Neuronal stem cell (in vitro differentiated cells): ENCODE measurements around the gene CCHCR1.

Experiments
- DNase-seq: peaks from one replicate; pipeline ENCODE4 v3.0.0-alpha.2; 2013; ENCODE audit warnings: low spot score
- H2AFZ ChIP-seq: one replicate; pipeline ENCODE4 v1.6.1; 2013; ENCODE audit warnings: mild to moderate bottlenecking, low read length, inconsistent platforms
- H2AK5ac ChIP-seq: 2 replicates; pipeline ENCODE4 v1.6.1; 2013; ENCODE audit warnings: low read depth, mild to moderate bottlenecking, inconsistent platforms, low read length, moderate library complexity, mixed read lengths
- H2BK120ac ChIP-seq: 2 replicates; pipeline ENCODE4 v1.6.1; 2013; ENCODE audit warnings: low read depth, mild to moderate bottlenecking, inconsistent platforms, low read length, moderate library complexity, mixed read lengths
- H2BK12ac ChIP-seq: one replicate; pipeline ENCODE4 v1.6.1; 2013; ENCODE audit warnings: low read length, inconsistent platforms
- H2BK15ac ChIP-seq: 2 replicates; pipeline ENCODE4 v1.6.1; 2013; ENCODE audit warnings: mild to moderate bottlenecking, low read length, inconsistent platforms, mixed read lengths
- H2BK5ac ChIP-seq: one replicate; pipeline ENCODE4 v1.6.1; 2013; ENCODE audit warnings: inconsistent platforms, mild to moderate bottlenecking, low read length, moderate library complexity
- H3K14ac ChIP-seq: one replicate; pipeline ENCODE4 v1.6.1; 2013; ENCODE audit warnings: low read length, inconsistent platforms
- H3K18ac ChIP-seq: 2 replicates; pipeline ENCODE4 v1.6.1; 2013; ENCODE audit warnings: low read length, inconsistent platforms
- H3K23ac ChIP-seq: 2 replicates; pipeline ENCODE4 v1.6.1; 2013; ENCODE audit warnings: low read depth, mild to moderate bottlenecking, mixed read lengths, low read length, inconsistent platforms; ENCODE audit not compliant: poor library complexity
- H3K27ac ChIP-seq: replicated peaks from 3 replicates; pipeline ENCODE4 v1.5.1; 2013; ENCODE audit warnings: low read length, inconsistent platforms
- H3K27me3 ChIP-seq, 3 experiments: 2 replicates each; pipeline ENCODE4 v1.6.1; 2013; ENCODE audit warnings: low read length in 3 of 3, mild to moderate bottlenecking in 2 of 3, inconsistent platforms in 1 of 3, low read depth in 1 of 3, mixed read lengths in 1 of 3, moderate library complexity in 1 of 3; ENCODE audit not compliant: control insufficient read depth in 3 of 3, insufficient read depth in 3 of 3
- H3K36me3 ChIP-seq, 2 donors: replicated peaks in 1 of 2; 2 replicates each; pipeline ENCODE4 v1.6.1; 2013; ENCODE audit warnings: low read length in 2 of 2; ENCODE audit not compliant: control insufficient read depth in 2 of 2, insufficient read depth in 2 of 2
- H3K4ac ChIP-seq: 2 replicates; pipeline ENCODE4 v1.6.1; 2013; ENCODE audit warnings: inconsistent platforms, mild to moderate bottlenecking, low read length, moderate library complexity
- H3K4me1 ChIP-seq, 2 donors: 1 replicate in 1 of 2; 2 replicates in 1 of 2; pipeline ENCODE4 v1.6.1; 2013; ENCODE audit warnings: low read length in 2 of 2, low read depth in 1 of 2; ENCODE audit not compliant: control insufficient read depth in 2 of 2, insufficient read depth in 1 of 2
- H3K4me2 ChIP-seq: one replicate; pipeline ENCODE4 v1.6.1; 2013; ENCODE audit warnings: mild to moderate bottlenecking, low read length, inconsistent platforms; ENCODE audit not compliant: insufficient read depth, poor library complexity, severe bottlenecking
- H3K4me3 ChIP-seq, 2 donors: 2 replicates each; pipeline ENCODE4 v1.5.1; 2013; ENCODE audit warnings: low read length in 2 of 2, mild to moderate bottlenecking in 2 of 2, inconsistent platforms in 1 of 2, moderate library complexity in 1 of 2
- H3K79me1 ChIP-seq: one replicate; pipeline ENCODE4 v1.6.1; 2013; ENCODE audit warnings: low read depth, mild to moderate bottlenecking, inconsistent platforms, low read length, moderate library complexity
- H3K9ac ChIP-seq: one replicate; pipeline ENCODE4 v1.6.1; 2013; ENCODE audit warnings: mild to moderate bottlenecking, low read depth, low read length, inconsistent platforms; ENCODE audit not compliant: poor library complexity
- H3K9me3 ChIP-seq, 2 donors: replicated peaks in 1 of 2; 2 replicates each; pipeline versions ENCODE3 to v1.6.1; 2013; ENCODE audit warnings: low read length in 2 of 2, mild to moderate bottlenecking in 2 of 2, inconsistent platforms in 1 of 2, low read depth in 1 of 2, mixed read lengths in 1 of 2, moderate library complexity in 1 of 2; ENCODE audit not compliant: control insufficient read depth in 2 of 2, insufficient read depth in 1 of 2
- H4K8ac ChIP-seq: one replicate; pipeline ENCODE4 v1.6.1; 2013; ENCODE audit warnings: low read depth, mild to moderate bottlenecking, inconsistent platforms, low read length, moderate library complexity
- H4K91ac ChIP-seq: one replicate; pipeline ENCODE4 v1.6.1; 2013; ENCODE audit warnings: low read length, low read depth, mild to moderate bottlenecking, inconsistent platforms; ENCODE audit not compliant: poor library complexity
- WGBS, 2 donors: extraction: QIAGEN DNeasy Blood & Tissue Kit; methylation state at CpG; one replicate each; pipeline ENCODE4 v1.1.7; 2013; ENCODE audit warnings: missing lambda C conversion rate in 2 of 2, mixed read lengths in 1 of 2; ENCODE audit not compliant: insufficient read length in 2 of 2, insufficient replicate concordance in 1 of 2; ENCODE audit errors: extremely low coverage in 2 of 2; 5-methylcytosine and 5-hydroxymethylcytosine counted together

Gene CCHCR1

GRCh38 chr6:31171931-31172905 is 14.6 kb upstream of the CCHCR1 start:
- Histone ChIP-seq H2BK5ac (peak overlapping the region; percentile 30), H2BK15ac (peak overlapping the region; percentile 59), H2BK120ac (no peak overlapping the region), H3K4me2 (no peak overlapping the region), H3K9ac (no peak overlapping the region), H3K14ac (no peak overlapping the region), H2AFZ (peak overlapping the region; percentile 89), H3K79me1 (no peaks in the 10 kb centered on the region), H3K4ac (no peak overlapping the region), H3K23ac (no peak overlapping the region), H2BK12ac (no peak overlapping the region), H3K4me3 (no peak overlapping the region), H3K18ac (peak overlapping the region; percentile 90), H3K9me3 (no peaks in the 10 kb centered on the region), H3K36me3 (no peaks in the 10 kb centered on the region), H3K27ac (peak overlapping the region; percentile 10), H4K8ac (no peak overlapping the region), H2AK5ac (peak overlapping the region; percentile 73), H4K91ac (no peak overlapping the region), H3K27me3 (peaks cover 0 to 5% (median 2%) of the 10 kb centered on the region in 3 experiments), H3K4me1 (peaks cover 10 to 12% of the 10 kb centered on the region in 2 donors)
- DNase-seq = no peak
- no CpG with 5 or more reads among the region's 16 CpGs for WGBS, 2 donors

DNA sequence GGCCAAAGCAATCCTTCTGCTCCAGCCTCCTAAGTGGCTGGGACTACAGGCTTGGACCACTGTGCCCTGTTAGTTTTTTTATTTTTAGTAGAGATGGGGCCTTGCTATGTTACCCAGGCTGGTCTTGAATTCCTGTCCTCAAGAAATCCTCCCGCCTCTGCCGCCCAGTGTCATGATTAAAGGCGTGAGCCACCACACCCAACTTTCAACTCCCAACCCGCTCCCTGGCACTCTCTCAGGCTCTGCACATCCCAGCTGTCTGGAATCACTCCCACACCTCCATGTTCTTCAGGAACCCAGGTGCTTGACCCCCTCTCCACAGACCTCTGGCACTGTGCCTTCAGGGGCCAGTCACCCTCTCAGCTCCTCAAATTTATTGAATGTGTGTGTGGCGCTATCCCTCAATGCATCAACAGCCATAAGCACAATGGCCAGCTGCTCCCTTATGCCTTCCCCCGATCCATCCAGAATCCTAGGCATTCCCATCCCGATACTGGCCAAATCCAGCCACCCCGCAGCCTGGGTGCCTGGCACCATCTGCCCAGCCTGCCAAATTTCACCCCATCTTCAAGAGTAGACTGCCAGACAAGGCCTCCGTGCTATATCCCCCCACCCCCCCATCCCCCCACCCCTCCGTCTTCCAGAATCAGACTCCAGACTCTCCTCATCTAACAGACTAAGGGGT is 13.5 kb upstream of the CCHCR1 start:
- H3K4ac ChIP-seq = no peak overlapping the region
- H3K27ac ChIP-seq = no peak overlapping the region
- H3K4me3 ChIP-seq = no peak overlapping the region

GRCh38 chr6:31170600-31170881 is 12.9 kb upstream of the CCHCR1 start, which contains the start of gene POU5F1:
TSS of gene POU5F1 (minus strand) at chr6:31170682. CDS start at chr6:31170620, 62 bp downstream.
- no peaks in the 10 kb centered on the region for H3K36me3 ChIP-seq
- no peak within 1 kb of the TSS for H2BK120ac ChIP-seq
- no peak within 1 kb of the TSS for H3K14ac ChIP-seq
- H2BK15ac ChIP-seq = peak within 1 kb of the TSS; percentile 56
- H2BK12ac ChIP-seq = no peak within 1 kb of the TSS
- H3K9me3 ChIP-seq = no peaks in the 10 kb centered on the region
- H4K8ac ChIP-seq = no peak within 1 kb of the TSS
- peak within 1 kb of the TSS; percentile 73 for H2AK5ac ChIP-seq
- no peak within 1 kb of the TSS for H3K4ac ChIP-seq
- H3K27me3 ChIP-seq = peaks cover 0 to 5% (median 2%) of the 10 kb centered on the region in 3 experiments
- peak within 1 kb of the TSS; percentile 89 for H2AFZ ChIP-seq
- no peaks in the 10 kb centered on the region for H3K79me1 ChIP-seq
- H3K4me1 ChIP-seq = peaks cover 10 to 12% of the 10 kb centered on the region in 2 donors
- H2BK5ac ChIP-seq = no peak within 1 kb of the TSS
- no CpG with 5 or more reads among the region's 9 CpGs for WGBS, 2 donors
- no peak for DNase-seq
- no peak within 1 kb of the TSS for H3K4me3 ChIP-seq
- no peak within 1 kb of the TSS for H4K91ac ChIP-seq
- H3K27ac ChIP-seq = no peak within 1 kb of the TSS
- no peak within 1 kb of the TSS for H3K4me2 ChIP-seq
- peak within 1 kb of the TSS; percentile 77 for H3K23ac ChIP-seq
- no peak within 1 kb of the TSS for H3K9ac ChIP-seq
- no peak within 1 kb of the TSS for H3K18ac ChIP-seq

More for the DNA sequence above, 13.5 kb upstream of the CCHCR1 start:
- H3K9ac ChIP-seq = no peak overlapping the region
- H3K4me1 ChIP-seq = peaks cover 10 to 12% of the 10 kb centered on the region in 2 donors
- DNase-seq = no peak
- no peak overlapping the region for H2BK120ac ChIP-seq
- H3K9me3 ChIP-seq = no peaks in the 10 kb centered on the region
- H2BK15ac ChIP-seq = peak overlapping the region; percentile 56
- H3K79me1 ChIP-seq = no peaks in the 10 kb centered on the region
- no peak overlapping the region for H2BK5ac ChIP-seq
- WGBS, 2 donors = no CpG with 5 or more reads among the region's 10 CpGs
- H3K27me3 ChIP-seq = peaks cover 0 to 5% (median 2%) of the 10 kb centered on the region in 3 experiments
- no peak overlapping the region for H3K4me2 ChIP-seq
- no peaks in the 10 kb centered on the region for H3K36me3 ChIP-seq
- H2AFZ ChIP-seq = no peak overlapping the region
- H4K8ac ChIP-seq = no peak overlapping the region
- peak overlapping the region; percentile 62 for H2AK5ac ChIP-seq
- no peak overlapping the region for H3K18ac ChIP-seq
- no peak overlapping the region for H4K91ac ChIP-seq
- H3K23ac ChIP-seq = no peak overlapping the region
- no peak overlapping the region for H2BK12ac ChIP-seq
- no peak overlapping the region for H3K14ac ChIP-seq
